HCEC 1CT (cell line): ENCODE results near the gene ATG5.
"Not testable (repeated sequence)": the region's sequence is repeated elsewhere in the genome, so short reads cannot be mapped to it uniquely, and the experiment has no call there.

ENCODE experiments used
- DNase-seq: peaks from one replicate; pipeline ENCODE4 v3.0.0-alpha.2; 2017

Gene ATG5

GRCh38 chr6:106256201-106256968, 69.2 kb downstream of the ATG5 start:
- DNase-seq = peak; percentile 76

GRCh38 chr6:106255306-106255705, 70.3 kb downstream of the ATG5 start:
- DNase-seq = no peak

- peak; percentile 58 for DNase-seq
These were observed 70.9 kb downstream of the ATG5 start for GRCh38 chr6:106254636-106255035.

GRCh38 chr6:106253731-106254130, 71.8 kb downstream of the ATG5 start:
- peak; percentile 58 for DNase-seq

DNA sequence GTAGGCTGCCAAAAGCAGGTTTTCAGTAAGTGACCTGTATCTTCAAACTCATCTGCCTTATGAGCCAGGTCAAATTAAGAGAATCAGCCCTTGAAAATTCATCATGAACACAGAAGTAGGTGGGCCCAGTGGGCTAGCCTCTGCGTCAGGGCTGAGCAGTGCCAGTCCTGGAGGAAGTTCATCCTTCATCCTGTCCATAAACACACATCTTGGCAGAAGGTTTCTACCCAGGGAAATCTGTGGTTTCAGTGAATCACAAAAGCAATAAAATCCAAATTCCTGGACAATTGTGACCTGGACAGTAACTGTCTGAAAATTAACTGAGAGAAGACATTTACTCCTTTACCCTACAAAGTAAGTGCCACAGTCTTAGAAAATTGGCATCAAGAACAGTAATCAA, 72.4 kb downstream of the ATG5 start:
- DNase-seq = peak; percentile 83

DNA sequence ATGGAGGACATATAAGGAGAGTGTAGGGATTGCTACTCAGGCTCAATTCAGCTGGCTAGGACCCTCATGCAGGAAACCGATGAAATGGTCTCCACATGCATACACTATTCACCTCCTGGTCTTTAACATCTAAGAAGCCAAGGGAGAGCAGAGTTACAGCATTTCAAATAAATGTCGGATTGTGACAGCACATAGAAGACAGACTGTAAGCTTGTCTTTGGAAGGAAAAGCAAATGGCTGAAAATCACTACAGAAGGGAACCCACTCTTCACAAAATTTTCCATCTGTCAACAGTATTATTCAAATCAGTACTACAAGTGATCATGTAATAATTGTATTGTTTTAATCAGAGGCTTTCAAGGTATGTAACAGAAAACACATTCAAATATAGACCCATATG, 72.9 kb downstream of the ATG5 start:
- no peak for DNase-seq

DNA sequence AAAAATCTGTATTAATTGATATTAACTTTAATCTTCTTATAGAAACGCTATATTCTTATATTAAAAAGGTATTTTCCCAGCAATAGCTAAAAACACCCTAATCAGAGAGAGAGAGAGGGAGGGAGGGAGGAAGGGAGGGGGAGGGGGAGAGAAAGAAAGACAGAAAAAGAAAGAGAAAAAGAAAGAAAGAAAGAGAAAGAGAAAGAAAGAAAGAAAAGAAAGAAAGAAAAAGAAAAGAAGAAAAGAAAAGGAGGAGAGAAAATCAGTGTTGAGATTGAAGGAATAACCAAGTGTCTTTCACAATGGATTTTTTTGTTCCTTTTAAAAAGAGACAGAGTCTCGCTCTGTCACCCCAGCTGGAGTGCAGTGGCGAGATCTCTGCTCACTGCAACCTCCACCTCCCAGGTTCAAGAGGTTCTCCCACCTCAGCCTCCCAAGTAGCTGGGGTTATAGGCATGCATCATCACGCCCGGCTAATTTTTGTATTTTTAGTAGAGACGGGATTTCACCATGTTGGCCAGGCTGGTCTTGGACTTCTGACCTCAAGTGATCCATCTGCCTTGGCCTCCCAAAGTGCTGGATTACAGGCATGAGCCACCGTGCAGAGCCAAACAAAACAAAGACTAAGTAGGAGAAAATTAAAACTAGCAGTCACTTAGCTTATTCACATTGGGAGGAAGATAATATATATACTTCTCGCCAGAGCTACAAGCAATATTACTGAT, 73.9 kb downstream of the ATG5 start:
- peak; percentile 65 for DNase-seq

- DNase-seq = no peak
These were observed 74.6 kb downstream of the ATG5 start for GRCh38 chr6:106250953-106251352.

DNA sequence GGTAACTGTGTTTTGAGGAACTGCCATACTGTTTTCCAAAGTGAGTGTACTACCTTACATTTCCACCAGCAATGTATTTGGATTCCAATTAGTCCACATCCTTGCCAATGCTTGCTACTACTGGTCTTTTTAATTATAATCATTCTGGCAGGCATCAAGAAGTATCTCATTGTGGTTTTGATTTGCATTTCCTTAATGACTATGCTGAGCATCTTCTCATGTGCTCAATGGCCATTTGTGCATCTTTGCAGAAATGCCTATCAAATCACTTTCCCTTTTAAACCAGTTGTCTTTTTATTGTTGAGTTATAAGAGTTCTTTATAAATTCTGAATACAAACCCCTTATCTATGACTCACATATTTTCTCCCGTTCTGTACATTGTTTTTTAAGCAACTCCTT, 75.9 kb downstream of the ATG5 start:
- DNase-seq = no peak

DNA sequence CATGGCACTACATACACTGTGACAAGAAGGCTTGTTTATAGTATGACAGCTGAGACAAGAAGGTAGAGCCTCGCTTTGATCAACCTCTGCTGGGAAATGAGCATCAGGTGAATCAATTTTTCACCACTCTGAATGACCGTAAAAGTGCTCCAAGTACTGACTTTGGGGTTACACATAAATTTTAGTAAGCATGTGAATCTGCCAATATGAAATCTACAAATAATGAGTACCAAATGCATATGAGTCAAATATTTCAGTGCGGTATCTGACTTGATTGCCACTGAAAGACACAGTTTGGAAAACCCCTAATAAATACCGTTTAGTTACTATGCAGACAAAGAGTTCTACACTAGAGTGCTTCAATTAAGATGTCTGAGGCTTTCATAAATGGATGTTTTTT, 77.8 kb downstream of the ATG5 start:
- DNase-seq = no peak

DNA sequence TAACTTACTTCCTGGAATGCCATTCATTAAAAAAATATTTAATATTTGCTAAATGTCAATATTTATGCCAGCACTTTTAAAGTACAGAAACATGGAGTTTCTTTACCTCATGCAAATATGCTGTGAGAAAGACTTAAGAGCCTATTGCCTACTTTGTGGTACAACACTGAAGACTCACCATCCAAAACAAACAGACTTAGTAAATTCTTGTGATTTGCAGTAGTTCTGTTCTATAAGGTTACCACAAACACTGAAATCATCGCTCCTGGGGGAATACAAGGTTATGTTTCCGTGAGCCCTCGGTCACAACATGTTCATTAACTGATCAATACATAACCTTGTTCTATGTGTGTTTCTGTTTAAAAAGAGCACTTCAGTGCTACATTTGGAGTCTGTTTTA, 78.3 kb downstream of the ATG5 start:
- DNase-seq = no peak

DNA sequence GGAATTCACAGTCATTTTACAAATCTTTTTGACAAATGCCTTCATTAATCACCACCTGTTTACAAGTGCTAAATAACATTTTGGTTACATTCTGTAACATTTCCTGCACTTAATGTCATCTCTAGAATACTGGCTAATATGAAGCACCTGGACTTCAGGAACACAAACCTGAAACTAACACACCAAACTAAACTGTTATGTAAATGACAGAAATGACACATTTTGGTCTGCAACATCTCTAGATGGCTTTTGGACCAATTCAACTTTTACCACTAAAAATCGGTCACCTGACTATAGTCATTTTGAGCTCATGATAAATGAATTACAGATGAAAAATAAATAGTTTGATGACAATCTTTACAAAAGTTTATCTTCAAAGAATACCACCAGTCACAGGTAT, 80.6 kb downstream of the ATG5 start:
- DNase-seq = no peak

DNA sequence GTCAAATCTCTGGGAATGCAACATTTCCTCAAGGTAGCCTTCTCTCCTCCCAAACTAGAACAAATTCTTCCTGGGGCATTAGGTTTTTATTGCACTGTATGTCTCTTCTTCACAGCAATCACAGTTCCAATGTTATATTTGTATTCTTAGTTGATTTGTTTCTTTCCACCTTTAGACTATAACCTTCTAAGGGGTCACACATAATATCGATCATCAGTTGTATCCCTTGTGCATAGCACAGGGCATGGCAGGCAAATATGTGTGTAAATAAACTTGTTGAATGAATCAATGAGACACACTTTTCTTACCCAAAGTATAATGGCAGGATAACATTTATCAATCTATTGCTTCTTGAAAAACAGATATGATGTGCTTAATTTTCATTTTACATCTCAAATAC, 81.0 kb downstream of the ATG5 start:
- no peak for DNase-seq

DNA sequence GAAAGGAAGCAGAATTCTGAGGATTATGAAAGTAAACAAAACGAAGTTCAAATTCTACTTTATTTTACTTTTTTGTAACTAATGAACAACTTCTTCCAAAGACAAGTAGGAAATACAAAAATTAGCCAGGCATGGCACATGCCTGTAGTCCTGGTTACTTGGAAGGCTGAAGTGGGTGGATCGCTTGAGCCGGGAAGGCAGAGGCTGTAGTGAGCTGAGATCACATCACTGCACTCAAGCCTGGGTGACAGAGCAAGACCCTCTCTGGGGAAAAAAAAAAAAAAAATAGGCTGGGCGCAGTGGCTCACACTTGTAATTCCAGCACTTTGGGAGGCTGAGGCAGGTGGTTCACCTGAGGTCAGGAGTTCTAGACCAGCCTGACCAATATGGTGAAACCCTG, 82.3 kb downstream of the ATG5 start:
- no peak for DNase-seq

GRCh38 chr6:106241498-106241897, 84.1 kb downstream of the ATG5 start:
- no peak for DNase-seq

- DNase-seq = no peak
These were observed 88.3 kb downstream of the ATG5 start for GRCh38 chr6:106237286-106237685.

- DNase-seq = not testable (repeated sequence)
These were observed 95.6 kb downstream of the ATG5 start for GRCh38 chr6:106229876-106230445.

DNA sequence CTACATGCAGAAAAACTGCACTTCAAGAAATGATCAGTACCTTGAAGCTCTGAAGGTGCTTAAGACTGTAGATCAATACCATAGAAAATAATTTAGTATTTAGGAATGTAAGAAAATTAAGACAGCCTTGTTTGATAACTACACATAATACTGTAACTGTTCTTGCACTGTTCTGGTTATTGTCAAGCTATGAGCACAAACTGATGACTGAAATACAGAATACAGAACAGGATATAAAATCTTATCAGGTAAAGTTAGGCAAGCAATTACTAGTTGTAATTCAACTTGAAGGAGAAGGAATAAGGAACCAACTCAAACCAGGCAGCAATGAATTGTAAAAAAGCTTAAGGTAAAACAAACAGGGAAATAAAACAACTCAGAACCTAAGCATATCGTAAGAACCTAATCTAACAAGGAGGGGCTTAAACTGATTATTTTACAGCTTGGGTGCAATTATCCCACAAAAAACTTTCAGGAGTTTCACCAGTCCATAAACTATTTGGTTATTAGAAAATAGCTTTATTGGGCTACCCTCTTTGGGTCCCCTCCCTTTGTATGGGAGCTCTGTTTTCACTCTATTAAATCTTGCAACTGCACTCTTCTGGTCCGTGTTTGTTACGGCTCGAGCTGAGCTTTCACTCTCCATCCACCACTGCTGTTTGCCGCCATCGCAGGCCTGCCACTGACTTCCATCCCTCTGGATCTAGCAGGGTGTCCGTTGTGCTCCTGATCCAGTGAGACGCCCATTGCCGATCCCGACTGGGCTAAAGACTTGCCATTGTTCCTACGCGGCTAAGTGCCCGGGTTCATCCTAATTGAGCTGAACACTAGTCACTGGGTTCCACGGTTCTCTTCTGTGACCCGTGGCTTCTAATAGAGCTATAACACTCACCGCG, 97.7 kb downstream of the ATG5 start:
- no peak for DNase-seq

GRCh38 chr6:106226676-106227075, 98.9 kb downstream of the ATG5 start:
- DNase-seq = no peak

- no peak for DNase-seq
These were observed 100.0 kb downstream of the ATG5 start for GRCh38 chr6:106225581-106225980.

DNA sequence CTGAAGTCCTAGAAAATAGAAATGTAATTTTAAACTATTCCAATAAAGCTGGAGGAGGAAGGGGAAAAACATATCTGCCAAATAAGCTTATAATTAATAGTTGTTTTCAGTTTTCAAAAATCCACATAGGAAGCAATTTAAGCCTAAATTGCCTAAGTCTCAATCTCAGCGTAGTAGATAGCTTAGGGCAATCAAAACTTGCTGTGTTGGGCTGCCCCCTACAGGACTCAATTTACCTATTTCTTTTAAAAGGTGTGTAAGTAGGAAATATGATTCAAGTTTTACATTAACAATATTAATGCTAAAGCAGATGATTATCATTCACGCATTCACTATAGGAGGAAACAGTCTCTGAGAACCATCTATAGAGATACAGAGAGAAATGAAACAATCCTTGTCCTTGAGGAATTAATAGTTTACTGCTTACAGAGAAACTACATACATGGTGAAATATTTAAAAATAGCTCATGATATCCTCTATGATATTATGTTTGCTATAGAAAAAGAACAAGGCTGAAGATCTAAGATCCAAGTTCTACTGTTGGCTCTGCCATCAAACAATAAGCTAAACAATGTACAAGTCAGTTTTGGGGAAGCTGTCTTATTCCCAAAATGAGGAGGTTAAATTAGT, 102.1 kb downstream of the ATG5 start:
- peak; percentile 74 for DNase-seq

GRCh38 chr6:106220485-106220884, 105.1 kb downstream of the ATG5 start:
- DNase-seq = no peak

DNA sequence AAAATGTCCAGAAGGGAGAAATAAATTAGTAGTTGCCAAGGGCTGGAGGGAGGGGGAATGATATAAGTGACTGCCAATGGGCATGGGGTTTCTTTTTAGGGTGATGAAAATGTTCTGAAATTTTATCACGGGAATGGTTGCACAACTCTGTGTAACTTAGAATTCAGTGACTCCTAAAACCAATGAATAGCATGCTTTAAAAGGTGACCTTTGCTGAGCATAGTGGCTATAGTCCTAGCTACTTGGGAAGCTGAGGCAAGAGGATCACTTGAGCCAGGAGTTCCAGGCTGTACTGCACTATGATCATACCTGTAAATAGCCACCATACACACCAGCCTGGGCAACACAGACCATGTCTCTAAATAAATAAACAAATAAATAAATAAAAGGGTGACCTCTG, 109.0 kb downstream of the ATG5 start:
- no peak for DNase-seq
